Fibroblast of skin of abdomen (primary cell): ENCODE data around the gene CERS3.

Experiments used
- DNase-seq: peaks from one replicate; pipeline ENCODE4 v3.0.0-alpha.2; 2013

The CERS3 gene

GRCh38 chr15:100529556-100529955, 806 bp upstream of the CERS3 start:
- DNase-seq = no peak

GRCh38 chr15:100526027-100526481, 2.7 kb downstream of the CERS3 start:
- DNase-seq = no peak

GRCh38 chr15:100525436-100525835, 3.3 kb downstream of the CERS3 start:
- no peak for DNase-seq

- no peak for DNase-seq
Observed at GRCh38 chr15:100524326-100524725, 4.4 kb downstream of the CERS3 start.

GRCh38 chr15:100521907-100522306, 6.8 kb downstream of the CERS3 start:
- DNase-seq = no peak

- DNase-seq = no peak
Observed at GRCh38 chr15:100520132-100520921, 8.4 kb downstream of the CERS3 start.

- DNase-seq = no peak
Observed at GRCh38 chr15:100517846-100518245, 10.9 kb downstream of the CERS3 start.

GRCh38 chr15:100516643-100517512, 11.9 kb downstream of the CERS3 start:
- DNase-seq = no peak

GRCh38 chr15:100515758-100516157, 13.0 kb downstream of the CERS3 start:
- no peak for DNase-seq

- DNase-seq = no peak
Observed at GRCh38 chr15:100508641-100509300, 20.0 kb downstream of the CERS3 start.

GRCh38 chr15:100502651-100503050, 26.1 kb downstream of the CERS3 start:
- no peak for DNase-seq

- no peak for DNase-seq
Observed at GRCh38 chr15:100501117-100501516, 27.6 kb downstream of the CERS3 start.

- no peak for DNase-seq
Observed at GRCh38 chr15:100500226-100500990, 28.3 kb downstream of the CERS3 start.

GRCh38 chr15:100495861-100496260, 32.9 kb downstream of the CERS3 start:
- no peak for DNase-seq

- no peak for DNase-seq
Observed at GRCh38 chr15:100493213-100493612, 35.5 kb downstream of the CERS3 start.

GRCh38 chr15:100484443-100484842, 44.3 kb downstream of the CERS3 start:
- DNase-seq = no peak

GRCh38 chr15:100483370-100483769, 45.4 kb downstream of the CERS3 start:
- no peak for DNase-seq

GRCh38 chr15:100476805-100477204, 51.9 kb downstream of the CERS3 start:
- no peak for DNase-seq

GRCh38 chr15:100472736-100473135, 56.0 kb downstream of the CERS3 start:
- DNase-seq = no peak

GRCh38 chr15:100471933-100472332, 56.8 kb downstream of the CERS3 start:
- DNase-seq = no peak

- peak; percentile 14 for DNase-seq
Observed at GRCh38 chr15:100468285-100468684, 60.5 kb downstream of the CERS3 start.

GRCh38 chr15:100466073-100466472, 62.7 kb downstream of the CERS3 start:
- no peak for DNase-seq
